GM12801 (cell line): Measurements from ENCODE around the gene IRF4.

Source experiments
- CTCF ChIP-seq: IDR thresholded peaks from one replicate; pipeline ENCODE4 v1.5.1; 2011; ENCODE audit warnings: control low read depth; ENCODE audit not compliant: insufficient read length; ENCODE audit errors: extremely low read depth

The IRF4 gene

GRCh38 chr6:456887-457286, 65.3 kb downstream of the IRF4 start:
- no peak for TF ChIP-seq CTCF
